ENCODE results near the gene MYOM3.
"Not testable (repeated sequence)": the region's sequence is repeated elsewhere in the genome, so short reads cannot be mapped to it uniquely, and the experiment has no call there.

The MYOM3 gene

DNA sequence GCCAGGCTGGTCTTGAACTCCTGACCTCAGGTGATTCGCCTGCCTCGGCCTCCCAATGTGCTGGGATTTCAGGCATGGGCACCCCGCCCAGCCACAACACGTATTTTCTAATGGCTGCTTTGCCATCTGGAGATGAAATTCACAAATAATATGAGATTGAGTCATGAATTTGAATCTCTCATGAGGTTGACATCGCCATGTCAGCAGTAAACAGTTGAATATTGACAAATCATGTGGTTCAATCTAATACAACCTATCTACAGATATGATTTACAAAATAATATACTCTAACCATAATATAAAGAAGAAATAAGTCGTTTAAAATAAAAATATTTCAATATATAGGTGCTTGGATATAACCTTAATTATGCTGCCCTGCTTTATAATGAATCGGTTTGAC is 42.1 kb downstream of the MYOM3 start:
- no peak for DNase-seq

DNA sequence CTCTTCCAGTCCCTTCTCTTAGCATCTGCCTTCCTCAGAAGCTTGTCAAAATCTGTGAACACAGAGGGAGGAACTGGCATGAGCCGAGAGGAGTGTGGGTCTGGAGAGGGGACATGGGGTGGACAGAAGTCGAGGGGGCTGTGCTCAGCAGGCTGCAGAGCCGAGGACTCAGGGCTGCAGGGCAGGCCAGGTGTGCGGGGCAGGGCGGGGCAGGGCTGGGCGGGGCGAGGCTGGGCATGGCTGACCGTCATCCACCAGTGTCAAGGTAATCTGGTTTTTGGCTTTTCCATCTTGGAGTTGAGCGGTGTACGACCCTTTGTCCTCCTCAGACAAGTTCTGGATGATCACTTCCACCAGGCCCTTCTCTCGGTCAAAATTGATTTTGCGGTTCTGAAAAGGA is 44.0 kb downstream of the MYOM3 start:
- DNase-seq: no peak

DNA sequence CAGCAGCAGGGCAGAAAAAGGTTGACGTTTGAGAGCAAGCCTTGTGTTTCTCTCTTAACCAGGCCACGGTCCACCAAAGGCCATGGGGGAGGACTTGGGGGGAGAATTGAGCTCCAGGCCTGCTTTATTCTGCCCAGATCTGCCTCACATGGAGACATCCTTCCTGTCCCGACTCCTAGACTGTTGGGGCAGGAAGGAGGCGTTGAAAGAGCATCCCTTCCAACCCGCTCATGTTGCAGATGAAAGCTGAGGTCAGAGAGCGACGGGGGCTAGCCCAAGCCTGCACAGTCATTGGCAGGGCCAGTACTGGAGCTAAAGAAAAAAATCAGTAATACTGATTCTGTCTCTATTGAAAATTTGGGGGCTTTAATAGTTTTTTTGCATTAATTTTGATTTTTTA is 46.6 kb downstream of the MYOM3 start:
- DNase-seq: no peak

DNA sequence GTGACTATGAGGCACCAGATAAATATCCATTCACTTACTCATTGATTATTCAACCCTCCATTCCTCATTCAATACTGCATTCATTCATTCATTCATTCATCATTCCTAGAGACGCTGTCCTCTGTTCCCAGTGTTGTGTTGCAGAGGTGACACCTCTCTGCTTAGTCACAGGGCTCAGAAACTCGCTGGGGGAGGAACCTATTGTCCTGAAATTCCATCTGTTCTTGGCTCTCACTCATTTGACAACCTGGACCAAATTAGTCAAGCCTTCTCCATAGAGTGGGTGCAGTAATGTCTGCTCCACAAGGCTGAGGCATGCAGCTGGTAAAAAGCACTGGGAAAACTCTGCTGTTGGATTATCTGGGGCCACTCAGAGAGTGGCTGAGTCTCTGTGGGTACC is 49.7 kb downstream of the MYOM3 start:
- no peak for DNase-seq

DNA sequence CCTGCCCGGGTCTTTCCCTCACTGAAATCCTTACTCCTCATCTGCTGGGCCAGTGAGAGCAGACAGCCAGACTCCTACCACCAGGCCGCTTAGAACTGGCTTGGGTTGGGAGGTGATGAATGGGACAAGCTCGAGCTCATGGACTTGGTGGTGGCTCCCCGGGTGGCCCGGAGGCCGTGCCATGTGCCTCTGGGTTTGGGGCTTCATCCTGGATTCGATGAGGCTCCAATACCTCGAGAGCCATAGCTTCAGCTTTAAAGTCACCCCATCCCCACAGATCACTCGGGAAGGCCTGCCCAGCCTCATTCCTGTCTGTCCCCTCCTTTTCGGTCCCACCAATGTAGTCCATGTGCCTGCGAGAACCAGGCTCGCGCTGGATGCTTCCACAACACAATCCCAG is 51.5 kb downstream of the MYOM3 start:
- DNase-seq: no peak

DNA sequence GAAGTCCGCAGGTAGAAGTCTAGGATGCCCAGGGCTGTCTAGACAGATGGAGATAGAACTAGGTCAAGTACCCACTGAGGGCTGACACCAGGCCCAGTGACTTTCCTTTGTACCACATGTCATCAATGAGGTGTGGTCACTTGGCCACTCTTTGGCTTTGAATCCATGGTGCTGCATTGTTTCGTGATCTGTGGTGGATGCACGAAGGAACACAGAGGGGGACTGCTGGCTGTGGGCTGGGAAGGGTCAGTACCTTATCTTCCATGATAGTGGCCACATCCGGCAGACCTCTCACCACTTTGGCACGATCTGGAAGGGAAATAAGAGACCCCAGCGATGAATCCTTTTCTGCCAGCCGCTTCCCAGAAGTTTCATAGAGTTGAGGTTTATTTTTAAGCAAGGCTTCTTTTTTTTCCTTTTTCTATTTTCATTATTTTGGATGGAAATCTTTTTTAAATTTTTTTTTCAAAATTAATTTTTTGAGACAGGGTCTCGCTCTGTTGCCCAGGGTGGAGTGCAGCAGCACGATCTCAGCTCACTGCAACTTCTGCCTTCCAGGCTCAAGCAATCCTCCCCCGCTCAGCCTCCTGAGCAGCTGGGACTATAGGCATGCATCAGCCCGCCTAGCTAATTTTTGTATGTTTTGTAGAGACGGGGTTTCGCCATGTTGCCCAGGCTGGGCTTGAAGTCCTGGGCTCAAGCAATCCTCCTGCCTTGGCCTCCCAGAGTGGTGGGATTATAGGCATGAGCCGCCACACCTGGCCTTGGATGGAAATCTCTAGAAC is 53.1 kb downstream of the MYOM3 start:
- no peak for DNase-seq

DNA sequence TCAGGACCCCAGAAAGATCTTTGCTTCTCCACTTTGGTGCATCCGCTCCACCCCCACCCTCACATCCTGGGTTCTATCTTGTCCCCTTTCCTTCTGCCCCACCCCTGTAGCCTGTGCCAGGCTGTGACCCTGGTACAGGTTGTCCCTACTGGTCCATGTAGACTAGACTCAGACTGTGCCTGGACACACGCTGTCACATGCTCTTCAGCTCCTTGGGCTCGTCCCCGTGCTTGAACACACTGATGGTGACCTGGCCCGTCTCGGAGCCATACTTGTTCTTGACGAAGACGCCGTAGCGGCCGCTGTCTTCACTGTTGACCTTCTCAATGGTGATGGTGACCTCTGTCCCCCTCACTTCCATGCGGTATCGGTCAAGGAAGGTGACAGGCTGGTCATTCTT is 54.8 kb downstream of the MYOM3 start:
- DNase-seq: no peak

DNA sequence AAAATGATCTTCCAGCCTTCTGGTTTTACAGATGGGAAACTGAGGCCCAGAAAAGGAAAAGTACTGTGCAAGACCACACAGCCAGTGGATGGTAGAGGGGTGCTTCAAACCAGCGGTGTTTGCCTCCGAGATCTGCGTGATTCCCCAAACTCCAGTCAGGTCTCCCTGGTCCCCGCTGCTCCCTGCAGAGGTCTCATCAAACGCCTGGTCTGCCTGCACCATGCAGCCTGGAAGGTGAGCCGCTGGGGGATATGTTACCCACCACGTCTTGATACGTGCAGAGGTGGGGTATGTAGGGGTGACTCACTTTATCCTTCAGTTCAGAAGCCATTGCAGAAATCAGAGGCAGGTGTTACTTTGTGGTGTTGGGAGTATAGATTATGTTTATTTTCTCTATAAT is 56.3 kb downstream of the MYOM3 start:
- DNase-seq: no peak

DNA sequence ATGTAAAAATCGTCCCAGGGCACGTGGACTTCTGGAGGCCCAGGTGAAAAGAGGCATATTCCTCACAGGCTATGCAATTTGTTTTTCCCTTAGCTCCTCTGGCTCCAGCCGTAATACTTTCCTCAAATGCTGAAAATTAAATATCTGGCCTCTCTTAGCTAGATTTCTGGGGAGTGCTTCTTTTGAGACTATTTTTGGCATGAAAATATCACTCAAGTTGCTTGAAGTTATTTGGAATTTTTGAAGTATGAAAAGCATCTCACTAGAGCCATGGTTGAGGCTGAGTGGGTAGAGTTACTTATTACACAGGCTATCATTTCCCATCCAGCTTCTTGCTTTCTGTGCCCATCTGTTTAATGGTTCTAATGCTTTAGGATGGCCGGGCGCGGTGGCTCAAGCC is 59.7 kb downstream of the MYOM3 start:
- no peak for DNase-seq

DNA sequence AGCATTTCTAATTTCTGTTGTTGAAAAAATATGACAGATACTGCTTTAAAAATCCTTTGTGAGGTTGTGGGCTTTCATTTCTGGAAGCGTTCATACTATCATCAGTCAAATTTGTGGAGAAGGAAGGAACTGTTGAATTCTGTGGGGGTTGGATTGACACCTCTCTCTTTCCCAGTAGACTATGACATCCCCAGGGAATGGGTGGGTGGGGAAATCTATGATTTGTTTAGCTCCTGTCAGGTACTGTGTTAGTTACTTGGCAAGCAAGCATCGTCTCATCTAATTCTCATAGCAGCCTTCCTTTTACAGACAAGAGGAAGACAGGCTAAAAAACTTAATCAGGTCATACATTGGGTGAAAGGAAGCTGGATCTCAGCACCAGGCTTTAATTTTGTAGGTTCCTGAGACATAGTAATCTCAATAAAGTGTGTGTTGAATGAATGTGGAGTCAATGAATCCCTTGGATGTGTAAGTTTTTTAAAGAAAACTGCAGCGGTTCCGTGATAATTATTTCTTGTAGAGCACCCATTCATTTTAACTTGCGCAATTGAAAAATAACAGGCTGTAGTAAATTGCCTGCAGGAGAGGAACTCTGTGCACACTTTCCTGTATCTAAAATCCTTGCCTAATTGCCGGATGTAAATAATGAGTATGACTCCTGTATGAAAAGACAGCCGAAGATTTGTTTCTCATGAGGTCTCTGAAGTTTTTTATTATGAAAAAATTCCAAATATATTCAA is 60.6 kb downstream of the MYOM3 start:
- no peak for DNase-seq

DNA sequence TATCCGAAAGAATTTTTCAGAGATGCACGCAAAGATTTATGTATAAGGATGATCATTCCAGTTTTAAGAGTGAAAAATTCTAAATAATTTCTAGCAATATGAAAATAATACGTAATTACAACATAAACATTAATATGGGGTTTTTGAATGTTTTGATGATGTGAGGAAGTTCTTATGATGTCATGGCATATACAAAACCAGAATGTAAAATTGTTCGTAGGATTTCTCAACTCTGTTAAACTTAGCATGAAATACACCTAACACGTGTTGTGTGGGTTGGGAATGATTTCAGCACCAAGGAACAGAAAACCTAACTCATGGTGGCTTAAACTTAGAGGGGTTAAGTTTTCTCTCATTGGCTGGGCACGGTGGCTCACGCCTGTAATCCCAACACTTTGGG is 62.2 kb downstream of the MYOM3 start:
- DNase-seq: no peak

DNA sequence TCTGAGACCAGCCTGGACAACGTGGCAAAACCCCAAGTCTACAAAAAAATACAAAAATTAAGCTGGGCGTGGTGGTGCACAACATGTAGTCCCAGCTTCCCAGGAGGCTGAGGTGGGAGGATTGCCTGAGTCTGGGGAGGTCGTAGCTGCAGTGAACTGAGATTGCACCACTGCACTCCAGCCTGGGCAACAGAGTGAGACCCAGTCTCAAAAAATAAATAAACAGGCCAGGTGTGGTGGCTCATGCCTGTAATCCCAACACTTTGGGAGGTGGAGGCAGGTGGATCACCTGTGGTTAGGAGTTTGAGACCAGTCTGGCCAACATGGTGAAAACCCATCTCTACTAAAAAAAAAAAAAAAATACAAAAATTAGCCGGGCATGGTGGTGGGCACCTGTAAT is 63.0 kb downstream of the MYOM3 start:
- DNase-seq: not testable (repeated sequence)

DNA sequence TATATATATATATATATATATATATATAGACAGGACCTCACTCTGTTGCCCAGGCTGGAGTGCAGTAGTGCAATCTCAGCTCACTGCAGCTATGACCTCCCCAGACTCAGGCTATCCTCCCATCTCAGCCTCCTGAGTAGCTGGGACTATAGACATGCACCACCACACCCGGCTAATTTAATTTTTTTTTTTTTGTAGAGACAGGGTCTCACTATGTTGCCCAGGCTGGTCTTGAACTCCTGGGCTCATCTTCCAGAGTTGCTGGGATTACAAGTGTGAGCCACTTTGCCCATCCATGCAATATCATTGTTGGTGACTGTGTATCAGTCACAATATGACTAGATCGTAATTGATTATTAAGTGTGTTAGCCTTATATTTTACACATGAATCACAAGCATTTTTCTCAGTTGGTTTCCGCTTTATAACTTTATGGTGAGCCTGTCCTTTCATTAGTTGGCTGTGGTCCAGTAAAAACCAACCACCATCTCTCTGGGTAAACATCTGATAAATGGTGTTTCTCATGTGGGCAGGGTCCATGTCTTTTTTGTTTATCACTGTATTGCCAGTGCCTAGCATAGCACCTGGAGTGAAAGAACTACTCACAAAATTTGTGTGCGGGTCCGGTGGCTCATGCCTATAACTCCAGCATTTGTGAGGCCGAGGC is 63.6 kb downstream of the MYOM3 start:
- no peak for DNase-seq

DNA sequence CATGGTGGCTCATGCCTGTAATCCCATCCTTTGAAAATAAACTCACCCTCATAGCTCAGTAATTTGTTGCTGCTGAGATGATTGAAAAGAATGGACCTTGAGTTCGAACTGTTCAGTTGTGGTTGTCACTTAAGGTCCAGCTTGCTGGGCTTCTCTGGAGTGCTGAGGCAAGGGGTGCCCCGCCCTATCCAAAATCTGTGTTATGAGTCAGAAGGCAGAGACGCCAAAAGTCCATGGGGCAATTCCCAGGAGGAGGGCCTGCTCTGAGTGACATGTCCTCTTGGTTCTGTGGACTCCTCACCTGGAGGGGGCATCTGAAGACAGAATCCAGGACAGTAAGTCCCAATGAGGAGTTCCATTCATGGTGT is 64.8 kb downstream of the MYOM3 start:
- no peak for DNase-seq

DNA sequence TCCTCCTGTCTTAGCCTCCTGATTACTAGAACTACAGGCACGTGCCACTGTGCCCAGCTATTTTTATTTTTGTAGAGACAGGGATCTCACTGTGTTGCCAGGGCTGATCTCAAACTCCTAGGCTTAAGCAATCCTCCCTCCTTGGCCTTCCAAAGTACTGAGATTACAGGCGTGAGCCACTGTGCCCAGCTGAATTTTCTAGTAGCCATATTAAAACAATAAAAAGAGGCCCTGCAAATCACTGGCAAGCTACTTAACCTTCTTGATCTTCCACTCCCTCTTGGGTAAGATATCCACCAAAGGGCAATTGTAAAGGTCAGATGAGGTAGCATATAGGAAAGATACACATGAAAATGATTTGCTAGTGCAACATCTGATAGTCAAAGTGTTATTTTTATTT is 66.2 kb downstream of the MYOM3 start:
- DNase-seq: no peak

DNA sequence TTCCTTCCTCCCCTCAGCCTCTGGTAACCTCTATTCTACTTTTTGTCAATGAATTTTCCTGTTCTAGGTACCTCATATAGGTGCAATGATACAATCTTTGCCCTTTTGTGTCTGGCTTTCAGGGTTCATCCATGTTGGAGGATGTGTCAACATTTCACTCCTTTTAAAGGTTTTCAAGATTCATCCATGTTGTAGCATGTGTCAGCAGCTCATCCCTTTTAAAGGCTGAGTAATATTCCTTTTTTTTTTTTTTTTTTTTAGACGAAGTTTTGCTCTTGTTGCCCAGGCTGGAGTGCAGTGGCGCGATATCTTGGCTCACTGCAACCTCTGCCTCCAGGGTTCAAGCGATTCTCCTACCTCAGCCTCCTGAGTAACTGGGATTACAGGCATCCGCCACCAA is 67.3 kb downstream of the MYOM3 start:
- DNase-seq: not testable (repeated sequence)

DNA sequence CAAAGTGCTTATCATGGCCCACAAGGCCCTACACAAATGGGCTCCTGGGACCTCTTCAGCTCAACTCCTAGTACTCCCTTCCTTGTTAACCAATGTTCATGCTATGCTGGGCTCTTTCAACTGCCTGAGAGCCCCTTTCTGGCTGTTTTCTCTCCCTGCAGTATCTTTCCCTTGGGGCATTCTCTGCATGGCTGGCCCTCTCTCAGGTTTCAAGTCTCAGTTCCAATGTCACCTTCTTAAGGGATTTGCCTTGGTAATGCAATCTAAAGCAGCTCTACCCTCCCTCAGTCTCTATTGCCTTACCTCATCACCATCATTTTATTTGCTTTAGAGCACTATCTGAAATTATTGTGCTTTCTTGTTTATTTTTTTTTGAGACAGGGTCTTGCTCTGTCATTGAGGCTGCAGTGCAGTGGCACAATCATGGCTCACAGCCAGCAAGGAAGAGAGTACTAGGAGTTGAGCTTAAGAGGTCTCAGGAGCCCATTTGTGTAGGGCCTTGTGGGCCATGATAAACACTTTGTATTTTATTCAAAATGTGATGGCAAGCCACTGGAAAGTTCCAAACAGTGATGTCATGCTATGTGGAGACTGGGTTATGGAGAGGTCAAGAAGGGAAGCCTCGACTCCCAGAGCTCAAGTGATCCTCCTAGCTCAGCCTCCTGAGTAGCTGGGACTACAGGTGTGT is 68.4 kb downstream of the MYOM3 start:
- no peak for DNase-seq

DNA sequence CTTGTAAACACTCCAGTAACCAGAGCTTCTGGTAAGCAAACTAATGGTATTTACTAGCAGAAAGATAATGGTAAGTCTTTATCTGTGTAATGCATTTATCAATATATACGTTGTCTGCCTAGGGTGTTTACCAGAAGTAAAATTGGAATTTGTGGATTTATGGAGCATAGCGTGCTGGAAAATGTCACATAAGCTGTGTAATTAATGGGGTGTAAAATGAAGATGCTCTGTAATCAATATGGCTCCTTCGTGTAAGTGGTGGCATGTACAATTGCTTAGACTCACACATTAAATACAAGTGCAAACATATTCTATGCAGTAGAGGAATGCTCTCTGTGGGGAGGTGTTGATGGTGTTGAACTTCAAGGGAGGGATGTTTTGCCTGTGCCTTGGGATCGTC is 69.6 kb downstream of the MYOM3 start:
- no peak for DNase-seq

DNA sequence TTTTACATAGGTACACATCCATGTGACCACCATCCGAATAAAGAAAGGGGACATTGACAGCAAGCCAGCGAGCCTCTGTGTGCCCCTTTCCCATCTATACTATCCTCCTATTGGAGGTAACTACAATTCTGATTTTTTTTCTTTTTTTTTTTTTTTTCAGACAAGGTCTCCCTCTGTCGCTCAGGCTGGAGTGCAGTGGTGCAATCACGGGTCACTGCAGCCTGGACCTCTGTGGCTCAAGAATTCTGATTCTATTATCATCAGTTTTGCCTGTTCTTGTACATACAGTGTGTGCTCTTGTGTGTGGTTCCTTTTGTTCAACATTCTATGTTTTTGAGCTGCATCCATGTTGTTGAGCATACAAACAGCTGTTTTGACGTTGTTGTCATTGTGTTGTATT is 75.8 kb downstream of the MYOM3 start:
- no peak for DNase-seq

DNA sequence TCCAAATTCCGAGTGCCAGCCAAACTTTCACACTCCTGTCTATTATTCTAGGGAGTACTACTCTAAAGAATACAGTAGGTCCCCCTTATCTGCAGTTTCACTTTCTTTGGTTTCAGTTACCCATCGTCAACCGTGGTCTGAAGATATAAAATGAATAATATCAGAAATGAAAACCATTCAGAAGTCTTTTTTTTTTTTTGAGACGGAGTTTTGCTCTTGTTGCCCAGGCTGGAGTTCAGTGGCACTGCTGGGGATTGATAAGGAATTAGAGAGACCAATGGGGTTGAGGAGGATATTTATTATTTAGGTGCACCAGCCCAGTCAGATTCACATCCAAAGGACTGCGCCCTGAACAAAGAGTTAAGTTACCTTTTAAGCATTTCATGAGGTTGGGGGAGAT is 79.0 kb downstream of the MYOM3 start:
- DNase-seq: no peak

DNA sequence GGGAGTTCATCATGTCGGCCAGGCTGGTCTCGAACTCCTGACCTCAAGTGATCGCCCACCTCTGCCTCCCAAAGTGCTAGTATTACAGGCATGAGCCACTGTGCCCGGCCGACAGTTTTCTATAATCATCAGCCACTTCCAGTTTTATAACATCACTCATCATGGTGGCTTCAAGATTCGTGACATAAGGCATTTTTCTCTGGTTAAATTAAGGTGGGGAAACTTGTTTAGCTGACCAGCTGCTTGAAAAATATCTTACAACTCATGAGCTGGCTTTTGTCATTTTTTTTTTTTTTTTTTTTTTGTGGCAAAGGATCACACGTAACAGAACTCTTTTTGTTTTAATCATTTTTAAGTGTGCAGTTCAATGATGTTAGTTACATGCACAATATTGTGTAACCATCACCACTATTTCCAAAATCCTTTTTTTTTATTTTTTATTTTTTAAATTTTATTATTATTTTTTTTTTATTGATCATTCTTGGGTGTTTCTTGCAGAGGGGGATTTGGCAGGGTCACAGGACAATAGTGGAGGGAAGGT is 80.9 kb downstream of the MYOM3 start:
- not testable (repeated sequence) for DNase-seq

DNA sequence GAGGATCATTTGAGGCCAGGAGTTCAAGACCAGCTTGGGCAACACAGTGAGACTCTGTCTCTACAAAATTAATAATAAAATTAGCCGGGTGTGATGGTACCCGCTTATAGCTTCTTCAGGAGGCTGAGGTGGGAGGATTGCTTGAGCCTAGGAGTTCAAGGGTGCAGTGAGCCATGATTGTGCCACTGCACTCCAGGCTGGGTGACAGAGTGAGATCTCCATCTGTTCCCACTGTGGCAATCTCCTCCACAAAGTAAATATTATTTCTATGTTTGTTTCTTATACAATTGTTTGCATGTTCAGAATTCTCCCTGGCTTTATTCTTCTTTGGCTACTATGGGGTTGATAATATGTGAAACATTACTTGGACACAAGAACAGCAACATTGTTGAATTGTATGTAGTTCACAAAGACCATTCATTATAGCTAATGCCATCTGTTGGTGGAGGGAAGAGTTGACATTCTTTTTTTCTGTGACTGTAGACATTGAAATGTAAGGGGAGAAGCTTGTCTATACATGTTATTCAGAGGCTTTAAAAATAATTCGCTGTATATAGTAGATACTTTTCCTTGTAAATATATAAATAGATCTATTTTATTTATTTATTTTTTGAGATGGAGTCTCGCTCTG is 84.0 kb downstream of the MYOM3 start:
- DNase-seq: no peak

Measured in activated T-cell treated with anti-CD3 and anti-CD28 coated beads, Interleukin-2, amount 50 U/mL, for 1 hour (primary cell).